CD14-positive monocyte (primary cell): Measurements from ENCODE around the gene ITPR1. TPM values are rescaled to one million over a fixed set of nuclear protein-coding genes. Genes with fewer than 3 reads are reported as not detected.

Experiments used
- DNase-seq, 3 donors: peaks; one replicate each; pipeline ENCODE4 v3.0.0-alpha.2; 2011 to 2022
- H2AFZ ChIP-seq: 2 replicates; pipeline ENCODE4 v1.6.0; 2012; ENCODE audit warnings: mild to moderate bottlenecking, low read depth, low read length, inconsistent platforms; ENCODE audit not compliant: insufficient read depth, poor library complexity, severe bottlenecking
- H3K27ac ChIP-seq, 2 donors: 1 replicate in 1 of 2; 2 replicates in 1 of 2; pipeline ENCODE4 v1.5.1; 2012 to 2013; ENCODE audit warnings: low read length in 2 of 2, control low read depth in 1 of 2, inconsistent platforms in 1 of 2, low read depth in 1 of 2, mild to moderate bottlenecking in 1 of 2
- H3K27me3 ChIP-seq, 2 donors: one replicate each; pipeline versions ENCODE4 v1.6.0 to v1.6.1; 2011 to 2013; ENCODE audit warnings: low read length in 2 of 2; ENCODE audit not compliant: control insufficient read depth in 2 of 2, insufficient read depth in 2 of 2
- H3K36me3 ChIP-seq, 2 donors: replicated peaks in 1 of 2; 1 replicate in 1 of 2; 2 replicates in 1 of 2; pipeline versions ENCODE4 v1.5.1 to v1.6.1; 2012 to 2013; ENCODE audit warnings: low read length in 2 of 2, control low read depth in 1 of 2, inconsistent platforms in 1 of 2, mild to moderate bottlenecking in 1 of 2; ENCODE audit not compliant: insufficient read depth in 2 of 2, control insufficient read depth in 1 of 2
- H3K4me1 ChIP-seq, 2 donors: 1 replicate in 1 of 2; 2 replicates in 1 of 2; pipeline versions ENCODE4 v1.5.1 to v1.6.1; 2012 to 2013; ENCODE audit warnings: low read length in 2 of 2, control low read depth in 1 of 2, inconsistent platforms in 1 of 2, mild to moderate bottlenecking in 1 of 2, moderate library complexity in 1 of 2; ENCODE audit not compliant: insufficient read depth in 2 of 2, control insufficient read depth in 1 of 2
- H3K4me2 ChIP-seq: replicated peaks from 2 replicates; pipeline ENCODE3; 2012; ENCODE audit warnings: low read length, moderate library complexity, mild to moderate bottlenecking; ENCODE audit not compliant: poor library complexity, severe bottlenecking; ENCODE audit errors: extremely low read depth
- H3K4me3 ChIP-seq, 3 experiments: fragments of 200-600 bp in 1 of 3; sonication (generic) in 1 of 3; replicated peaks in 1 of 3; 1 replicate in 2 of 3; 2 replicates in 1 of 3; pipeline ENCODE4 v1.5.1; 2011 to 2013; ENCODE audit warnings: low read length in 3 of 3, mild to moderate bottlenecking in 3 of 3, control low read depth in 2 of 3, low read depth in 2 of 3, inconsistent platforms in 1 of 3, moderate library complexity in 1 of 3
- H3K79me2 ChIP-seq: 2 replicates; pipeline ENCODE4 v1.6.0; 2012; ENCODE audit warnings: mild to moderate bottlenecking, control low read depth, inconsistent platforms, low read length, moderate library complexity; ENCODE audit not compliant: insufficient read depth
- H3K9ac ChIP-seq: 2 replicates; pipeline ENCODE4 v1.6.0; 2017; ENCODE audit warnings: low read length, mild to moderate bottlenecking; ENCODE audit not compliant: insufficient read depth, poor library complexity, severe bottlenecking
- H3K9me3 ChIP-seq, 2 donors: replicated peaks in 1 of 2; 1 replicate in 1 of 2; 2 replicates in 1 of 2; pipeline versions ENCODE4 v1.5.1 to v1.6.1; 2012 to 2013; ENCODE audit warnings: low read length in 2 of 2, control low read depth in 1 of 2; ENCODE audit not compliant: control insufficient read depth in 1 of 2, insufficient read depth in 1 of 2
- H4K20me1 ChIP-seq: 2 replicates; pipeline ENCODE4 v1.6.0; 2012; ENCODE audit warnings: mild to moderate bottlenecking, low read length, control low read depth, moderate library complexity; ENCODE audit not compliant: insufficient read depth
- H3K27ac Mint-ChIP-seq, 7 donors: one replicate each; pipeline ENCODE4 v1.8.0; 2020; ENCODE audit warnings: mild to moderate bottlenecking in 7 of 7, mixed read lengths in 7 of 7, moderate library complexity in 6 of 7, inconsistent platforms in 2 of 7
- H3K27me3 Mint-ChIP-seq, 3 donors: one replicate each; pipeline ENCODE4 v1.8.0; 2021 to 2022; ENCODE audit warnings: low read depth in 3 of 3, mild to moderate bottlenecking in 3 of 3, mixed read lengths in 3 of 3, moderate library complexity in 3 of 3, inconsistent platforms in 1 of 3
- H3K36me3 Mint-ChIP-seq, 2 donors: one replicate each; pipeline ENCODE4 v1.8.0; 2020; ENCODE audit warnings: mixed read lengths in 2 of 2, inconsistent platforms in 1 of 2, mild to moderate bottlenecking in 1 of 2
- H3K4me1 Mint-ChIP-seq: one replicate; pipeline ENCODE4 v1.8.0; 2020; ENCODE audit warnings: mild to moderate bottlenecking, mixed read lengths
- H3K4me3 Mint-ChIP-seq, 2 donors: one replicate each; pipeline ENCODE4 v1.8.0; 2020; ENCODE audit warnings: mild to moderate bottlenecking in 2 of 2, mixed read lengths in 2 of 2, moderate library complexity in 1 of 2
- H3K9me3 Mint-ChIP-seq, 7 donors: one replicate each; pipeline ENCODE4 v1.8.0; 2020 to 2022; ENCODE audit warnings: mixed read lengths in 7 of 7, mild to moderate bottlenecking in 6 of 7, moderate library complexity in 6 of 7, inconsistent platforms in 2 of 7
- WGBS: methylation state at CpG from one replicate; pipeline ENCODE4 v1.1.5; 2013; ENCODE audit warnings: missing lambda C conversion rate; ENCODE audit not compliant: insufficient coverage; 5-methylcytosine and 5-hydroxymethylcytosine counted together
- intact Hi-C, 2 donors: fragments of 100-400 bp; cut with micrococcal nuclease; formaldehyde crosslinking; loops; one replicate each; pipeline versions ENCODE4 v1.15.0 to v1.15.1; 2023
- polyA plus RNA-seq, 3 donors: library from polyadenylated mRNA; depleted of rRNA in 1 of 3; unstranded in 2 of 3; stranded (reverse) in 1 of 3; fragments of 300-500 nt in 2 of 3; fragments of >200 nt in 1 of 3; fragmentation: Illumina TruSeq in 2 of 3; gene quantifications; 1 replicate in 2 of 3; 2 replicates in 1 of 3; pipeline ENCODE4 v1.2.3, GENCODE V29; 2012 to 2021
- TF ChIP-seq, protein P1 (sequence below): fragments of 200-600 bp; IDR thresholded peaks from one replicate; pipeline ENCODE4 v1.8.0; 2022; ENCODE audit warnings: antibody characterized with exemption, mild to moderate bottlenecking

The ITPR1 gene
- polyA plus RNA-seq, 3 donors = 3.2 to 21.1 (median 7.1) TPM

DNA sequence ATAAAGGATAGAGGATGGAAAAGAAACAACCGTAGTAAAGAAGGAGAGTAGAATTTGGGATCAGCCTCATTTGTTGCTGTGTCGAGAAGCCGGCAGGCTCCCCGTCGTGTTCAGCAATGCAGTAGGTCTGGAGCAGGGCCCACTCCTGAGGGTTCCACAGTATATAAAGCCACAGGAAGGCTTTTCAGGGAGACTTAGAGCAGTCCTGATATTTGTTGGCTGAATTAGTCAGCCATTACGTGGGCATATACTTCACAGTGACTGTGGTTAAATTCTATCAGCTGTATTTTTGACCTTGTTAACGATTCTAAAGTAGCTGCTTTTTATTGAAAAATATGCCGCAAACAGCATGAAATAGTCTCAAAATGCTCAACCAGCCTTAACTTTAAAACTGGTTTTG, 149.5 kb downstream of the ITPR1 start:
- Mint-ChIP-seq H3K27me3 (no peaks in the 10 kb centered on the region), H3K9me3 (no peaks in the 10 kb centered on the region), H3K4me1 (no peaks in the 10 kb centered on the region), H3K36me3 (peaks cover 72 to 80% of the 10 kb centered on the region in 2 donors), H3K27ac (no peak overlapping the region), H3K4me3 (no peak overlapping the region)
- TF ChIP-seq, protein P1, sequence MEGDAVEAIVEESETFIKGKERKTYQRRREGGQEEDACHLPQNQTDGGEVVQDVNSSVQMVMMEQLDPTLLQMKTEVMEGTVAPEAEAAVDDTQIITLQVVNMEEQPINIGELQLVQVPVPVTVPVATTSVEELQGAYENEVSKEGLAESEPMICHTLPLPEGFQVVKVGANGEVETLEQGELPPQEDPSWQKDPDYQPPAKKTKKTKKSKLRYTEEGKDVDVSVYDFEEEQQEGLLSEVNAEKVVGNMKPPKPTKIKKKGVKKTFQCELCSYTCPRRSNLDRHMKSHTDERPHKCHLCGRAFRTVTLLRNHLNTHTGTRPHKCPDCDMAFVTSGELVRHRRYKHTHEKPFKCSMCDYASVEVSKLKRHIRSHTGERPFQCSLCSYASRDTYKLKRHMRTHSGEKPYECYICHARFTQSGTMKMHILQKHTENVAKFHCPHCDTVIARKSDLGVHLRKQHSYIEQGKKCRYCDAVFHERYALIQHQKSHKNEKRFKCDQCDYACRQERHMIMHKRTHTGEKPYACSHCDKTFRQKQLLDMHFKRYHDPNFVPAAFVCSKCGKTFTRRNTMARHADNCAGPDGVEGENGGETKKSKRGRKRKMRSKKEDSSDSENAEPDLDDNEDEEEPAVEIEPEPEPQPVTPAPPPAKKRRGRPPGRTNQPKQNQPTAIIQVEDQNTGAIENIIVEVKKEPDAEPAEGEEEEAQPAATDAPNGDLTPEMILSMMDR = no peak
- no peaks in the 10 kb centered on the region for H3K4me1 ChIP-seq
- H2AFZ ChIP-seq = no peak overlapping the region
- 100% methylated on average over 5 of the region's 8 CpGs for WGBS
- H3K36me3 ChIP-seq = peaks cover 76 to 97% of the 10 kb centered on the region in 2 donors
- intact Hi-C loops = no loop called here
- no peak overlapping the region for H3K27ac ChIP-seq
- H3K4me2 ChIP-seq = no peak overlapping the region
- H4K20me1 ChIP-seq = no peaks in the 10 kb centered on the region
- H3K9ac ChIP-seq = no peak overlapping the region
- H3K9me3 ChIP-seq = no peaks in the 10 kb centered on the region
- no peaks in the 10 kb centered on the region for H3K79me2 ChIP-seq
- DNase-seq = no peak
- H3K27me3 ChIP-seq = no peaks in the 10 kb centered on the region
- H3K4me3 ChIP-seq = no peak overlapping the region

DNA sequence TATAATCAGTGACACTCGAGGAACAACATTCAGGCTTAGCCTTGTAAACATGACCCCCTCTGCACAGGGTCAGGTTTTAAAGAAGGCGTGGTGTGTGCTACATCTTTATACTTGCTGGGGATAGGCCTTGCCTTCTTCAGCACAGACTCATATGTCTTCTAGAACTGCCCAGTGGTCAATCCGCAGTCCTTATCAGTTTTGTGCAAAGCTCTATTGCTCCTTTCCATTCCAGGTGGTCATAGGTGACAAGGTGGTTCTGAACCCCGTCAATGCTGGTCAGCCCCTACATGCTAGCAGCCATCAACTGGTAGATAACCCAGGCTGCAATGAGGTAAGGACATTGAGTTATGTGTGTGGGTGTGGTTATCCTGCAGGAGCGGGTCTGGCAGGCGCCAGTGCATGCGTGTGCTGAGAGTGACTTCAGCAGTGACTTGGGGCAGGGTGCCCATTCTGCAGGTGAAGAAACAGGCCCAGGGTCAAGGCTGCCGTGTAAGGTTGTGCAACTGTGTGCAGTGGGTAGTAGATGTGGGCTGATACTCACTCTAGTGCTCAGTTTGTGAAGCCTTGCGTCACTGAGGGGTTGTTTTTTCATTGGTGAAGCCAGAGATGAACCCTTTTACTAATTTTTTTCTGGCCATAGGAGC, 150.9 kb downstream of the ITPR1 start:
- no peaks in the 10 kb centered on the region for H3K27me3 ChIP-seq
- WGBS = 92% methylated on average over 6 of the region's 9 CpGs

More for the DNA sequence above, 150.9 kb downstream of the ITPR1 start:
- H2AFZ ChIP-seq = no peak overlapping the region
- H3K4me2 ChIP-seq = no peak overlapping the region
- H3K79me2 ChIP-seq = no peaks in the 10 kb centered on the region
- Mint-ChIP-seq H3K9me3 (no peaks in the 10 kb centered on the region), H3K36me3 (peaks cover 77 to 89% of the 10 kb centered on the region in 2 donors), H3K27me3 (no peaks in the 10 kb centered on the region), H3K4me3 (no peak overlapping the region), H3K4me1 (no peaks in the 10 kb centered on the region), H3K27ac (peak overlapping the region in 1 of 7 donors; percentile 59)
- H3K4me3 ChIP-seq = no peak overlapping the region
- peaks cover 85 to 97% of the 10 kb centered on the region in 2 donors for H3K36me3 ChIP-seq
- no peak for DNase-seq
- no peak overlapping the region for H3K27ac ChIP-seq
- TF ChIP-seq, protein P1 = no peak
- H4K20me1 ChIP-seq = no peaks in the 10 kb centered on the region
- intact Hi-C loops = no loop called here
- H3K9me3 ChIP-seq = no peaks in the 10 kb centered on the region
- no peaks in the 10 kb centered on the region for H3K4me1 ChIP-seq
- no peak overlapping the region for H3K9ac ChIP-seq
